Left kidney (tissue), 8 donors: Measurements from ENCODE around the gene RPL11. TPM values are rescaled to one million over a fixed set of nuclear protein-coding genes. Genes with fewer than 3 reads are reported as not detected.
"Not testable (repeated sequence)": the region's sequence is repeated elsewhere in the genome, so short reads cannot be mapped to it uniquely, and the experiment has no call there.

Source experiments
- DNase-seq: peaks from one replicate; pipeline ENCODE4 v3.0.0-alpha.2; 2013
- long read RNA-seq, 8 donors: transcript quantifications; one replicate each; lab custom pipeline, GENCODE V29; 2026
- polyA plus RNA-seq: library from polyadenylated mRNA; unstranded; fragments of 120-200 nt; gene quantifications from one replicate; pipeline ENCODE4 v1.2.1, GENCODE V29; 2013; ENCODE audit not compliant: insufficient read length

RPL11 gene
- 2,201 TPM for polyA plus RNA-seq
- long read RNA-seq, donor 1, transcript RPL11-201 (6 exons, 660 nt): minor isoform, 149 of 2,636 reads
- long read RNA-seq, donor 1, transcript RPL11-205 (4 exons, 539 nt): minor isoform, 22 of 2,636 reads
- long read RNA-seq, donor 1, transcript RPL11-206 (6 exons, 1,017 nt): major isoform, 1,063 of 2,636 reads
- long read RNA-seq, donor 1, transcript RPL11-203 (5 exons, 879 nt): minor isoform, 275 of 2,636 reads
- long read RNA-seq, donor 1, partial matches to known transcripts: 1,048 of 2,636 reads
- long read RNA-seq, donor 1, other reads (novel, unspliced or antisense): 78 of 2,636 reads
- long read RNA-seq, donor 2, transcript RPL11-206 (6 exons, 1,017 nt): major isoform, 898 of 1,942 reads
- long read RNA-seq, donor 2, transcript RPL11-201 (6 exons, 660 nt): minor isoform, 112 of 1,942 reads
- long read RNA-seq, donor 2, transcript RPL11-203 (5 exons, 879 nt): minor isoform, 204 of 1,942 reads
- long read RNA-seq, donor 2, transcript RPL11-205 (4 exons, 539 nt): minor isoform, 14 of 1,942 reads
- long read RNA-seq, donor 2, partial matches to known transcripts: 649 of 1,942 reads
- long read RNA-seq, donor 2, other reads (novel, unspliced or antisense): 64 of 1,942 reads
- long read RNA-seq, donor 3, transcript RPL11-205 (4 exons, 539 nt): minor isoform, 15 of 1,699 reads
- long read RNA-seq, donor 3, transcript RPL11-203 (5 exons, 879 nt): minor isoform, 180 of 1,699 reads
- long read RNA-seq, donor 3, transcript RPL11-206 (6 exons, 1,017 nt): major isoform, 734 of 1,699 reads
- long read RNA-seq, donor 3, transcript RPL11-201 (6 exons, 660 nt): minor isoform, 109 of 1,699 reads
- long read RNA-seq, donor 3, partial matches to known transcripts: 611 of 1,699 reads
- long read RNA-seq, donor 3, other reads (novel, unspliced or antisense): 49 of 1,699 reads
- long read RNA-seq, donor 4, transcript RPL11-203 (5 exons, 879 nt): minor isoform, 33 of 580 reads
- long read RNA-seq, donor 4, transcript RPL11-201 (6 exons, 660 nt): minor isoform, 25 of 580 reads
- long read RNA-seq, donor 4, transcript RPL11-206 (6 exons, 1,017 nt): major isoform, 173 of 580 reads
- long read RNA-seq, donor 4, partial matches to known transcripts: 337 of 580 reads
- long read RNA-seq, donor 4, other reads (novel, unspliced or antisense): 8 of 580 reads
- long read RNA-seq, donor 5, transcript RPL11-203 (5 exons, 879 nt): minor isoform, 413 of 4,122 reads
- long read RNA-seq, donor 5, transcript RPL11-205 (4 exons, 539 nt): minor isoform, 26 of 4,122 reads
- long read RNA-seq, donor 5, transcript RPL11-206 (6 exons, 1,017 nt): major isoform, 2,120 of 4,122 reads
- long read RNA-seq, donor 5, transcript RPL11-201 (6 exons, 660 nt): minor isoform, 274 of 4,122 reads
- long read RNA-seq, donor 5, partial matches to known transcripts: 1,090 of 4,122 reads
- long read RNA-seq, donor 5, other reads (novel, unspliced or antisense): 198 of 4,122 reads
- long read RNA-seq, donor 6, transcript RPL11-203 (5 exons, 879 nt): minor isoform, 259 of 2,990 reads
- long read RNA-seq, donor 6, transcript RPL11-206 (6 exons, 1,017 nt): major isoform, 1,127 of 2,990 reads
- long read RNA-seq, donor 6, transcript RPL11-201 (6 exons, 660 nt): minor isoform, 155 of 2,990 reads
- long read RNA-seq, donor 6, transcript RPL11-205 (4 exons, 539 nt): minor isoform, 22 of 2,990 reads
- long read RNA-seq, donor 6, partial matches to known transcripts: 1,341 of 2,990 reads
- long read RNA-seq, donor 6, other reads (novel, unspliced or antisense): 85 of 2,990 reads
- long read RNA-seq, donor 7, transcript RPL11-205 (4 exons, 539 nt): minor isoform, 27 of 3,490 reads
- long read RNA-seq, donor 7, transcript RPL11-206 (6 exons, 1,017 nt): major isoform, 1,529 of 3,490 reads
- long read RNA-seq, donor 7, transcript RPL11-201 (6 exons, 660 nt): minor isoform, 229 of 3,490 reads
- long read RNA-seq, donor 7, transcript RPL11-203 (5 exons, 879 nt): minor isoform, 292 of 3,490 reads
- long read RNA-seq, donor 7, partial matches to known transcripts: 1,274 of 3,490 reads
- long read RNA-seq, donor 7, other reads (novel, unspliced or antisense): 136 of 3,490 reads
- long read RNA-seq, donor 8, transcript RPL11-201 (6 exons, 660 nt): minor isoform, 53 of 923 reads
- long read RNA-seq, donor 8, transcript RPL11-203 (5 exons, 879 nt): minor isoform, 119 of 923 reads
- long read RNA-seq, donor 8, transcript RPL11-205 (4 exons, 539 nt): minor isoform, 13 of 923 reads
- long read RNA-seq, donor 8, transcript RPL11-206 (6 exons, 1,017 nt): major isoform, 418 of 923 reads
- long read RNA-seq, donor 8, partial matches to known transcripts: 291 of 923 reads
- long read RNA-seq, donor 8, other reads (novel, unspliced or antisense): 28 of 923 reads

- peak; percentile 94 for DNase-seq
Observed at GRCh38 chr1:23691499-23692307, at the start of gene RPL11. TSS of gene RPL11 (plus strand) at chr1:23691806. CDS start at chr1:23691824, 18 bp downstream.

GRCh38 chr1:23643736-23644554 is 47.7 kb upstream of the RPL11 start:
- DNase-seq: peak; percentile 75

DNA sequence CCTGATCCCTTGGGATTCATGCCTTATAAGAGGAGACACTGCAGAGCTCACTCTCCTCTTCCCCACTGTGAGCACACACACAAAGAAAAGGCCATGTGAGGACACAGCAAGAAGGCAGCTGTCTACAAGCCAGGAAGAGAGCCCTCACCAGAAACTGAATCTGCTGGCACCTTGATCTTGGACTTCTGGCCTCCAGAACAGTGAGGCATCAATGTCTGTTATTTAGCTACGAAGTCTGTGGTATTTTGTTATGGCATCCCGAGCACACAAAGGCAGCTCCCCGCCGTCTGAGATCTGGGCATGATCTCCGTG is 47.1 kb upstream of the RPL11 start:
- DNase-seq: no peak

GRCh38 chr1:23645338-23645737 is 46.3 kb upstream of the RPL11 start:
- DNase-seq: no peak

DNA sequence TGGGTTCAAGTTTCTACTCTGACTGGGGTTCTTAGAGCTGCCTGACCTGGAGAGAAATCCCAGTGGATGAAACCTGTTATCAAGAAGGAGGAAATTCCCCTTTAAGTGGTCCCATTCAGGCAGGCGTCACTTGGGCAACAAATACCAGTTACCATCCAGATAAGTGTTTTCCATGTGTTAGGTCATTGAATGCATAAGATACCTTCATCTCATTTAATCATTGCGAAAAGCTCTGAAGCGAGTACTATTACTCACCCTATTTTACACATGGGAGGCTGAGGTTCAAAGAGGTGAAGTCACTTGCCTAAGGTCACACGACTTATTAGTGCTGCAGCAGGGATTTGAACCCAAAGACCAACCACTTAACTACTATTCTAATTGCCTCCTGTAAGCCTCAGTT is 45.5 kb upstream of the RPL11 start:
- no peak for DNase-seq

GRCh38 chr1:23646541-23646940 is 45.1 kb upstream of the RPL11 start:
- no peak for DNase-seq

- no peak for DNase-seq
Observed at GRCh38 chr1:23648576-23648975, 43.0 kb upstream of the RPL11 start.

DNA sequence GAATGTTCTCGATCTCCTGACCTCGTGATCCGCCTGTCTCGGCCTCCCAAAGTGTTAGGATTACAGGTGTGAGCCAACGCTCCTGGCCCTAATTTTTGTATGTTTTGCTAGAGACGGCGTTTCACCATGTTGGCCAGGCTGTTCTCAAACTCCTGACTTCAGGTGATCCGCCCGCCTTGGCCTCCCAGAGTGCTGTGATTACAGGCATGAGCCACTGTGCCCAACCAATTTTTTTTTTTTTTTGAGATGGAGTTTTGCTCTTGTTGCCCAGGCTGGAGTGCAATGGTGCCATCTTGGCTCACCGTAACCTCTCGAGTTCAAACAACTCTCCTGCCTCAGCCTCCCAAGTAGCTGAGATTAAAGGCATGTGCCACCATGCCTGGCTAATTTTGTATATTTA is 42.4 kb upstream of the RPL11 start:
- not testable (repeated sequence) for DNase-seq

DNA sequence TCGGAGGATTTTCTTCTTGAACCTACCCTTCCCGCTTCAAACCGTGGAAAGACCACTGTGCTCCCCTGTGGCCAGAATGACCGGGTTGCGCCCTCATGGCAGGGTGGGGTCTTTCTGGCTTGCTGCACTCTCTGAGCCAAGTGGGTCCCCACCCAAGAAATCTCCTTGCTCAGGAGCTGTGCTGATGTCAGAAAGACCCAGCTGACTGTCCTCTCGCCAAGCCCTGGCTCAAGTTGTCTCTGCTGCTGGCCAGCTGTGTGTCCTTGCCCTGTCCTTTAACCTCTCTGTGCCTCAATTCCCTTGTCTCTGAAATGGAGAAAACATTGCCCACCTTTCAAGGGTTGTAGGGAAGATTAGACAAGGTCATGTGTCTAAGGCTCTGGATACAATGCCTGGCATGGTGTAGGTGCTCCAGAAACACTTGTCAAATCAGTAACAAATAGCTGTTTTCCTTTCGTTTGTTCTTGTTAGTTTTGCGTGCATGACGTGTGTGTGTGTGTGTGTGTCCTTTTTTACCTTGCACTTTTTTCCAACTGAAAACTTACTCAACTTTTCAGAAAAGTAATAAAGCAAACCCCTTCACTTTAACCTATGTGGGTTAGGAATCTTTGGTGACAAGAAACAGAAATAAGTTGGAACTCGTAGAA is 41.1 kb upstream of the RPL11 start:
- DNase-seq: no peak

GRCh38 chr1:23651069-23651808 is 40.4 kb upstream of the RPL11 start:
- no peak for DNase-seq

GRCh38 chr1:23657659-23658275 is 33.8 kb upstream of the RPL11 start:
- no peak for DNase-seq

GRCh38 chr1:23660671-23661070 is 30.9 kb upstream of the RPL11 start:
- DNase-seq: no peak

- DNase-seq: no peak
Observed at GRCh38 chr1:23661887-23662286, 29.7 kb upstream of the RPL11 start.

- DNase-seq: peak; percentile 35
Observed at GRCh38 chr1:23664837-23665795, 26.5 kb upstream of the RPL11 start.

DNA sequence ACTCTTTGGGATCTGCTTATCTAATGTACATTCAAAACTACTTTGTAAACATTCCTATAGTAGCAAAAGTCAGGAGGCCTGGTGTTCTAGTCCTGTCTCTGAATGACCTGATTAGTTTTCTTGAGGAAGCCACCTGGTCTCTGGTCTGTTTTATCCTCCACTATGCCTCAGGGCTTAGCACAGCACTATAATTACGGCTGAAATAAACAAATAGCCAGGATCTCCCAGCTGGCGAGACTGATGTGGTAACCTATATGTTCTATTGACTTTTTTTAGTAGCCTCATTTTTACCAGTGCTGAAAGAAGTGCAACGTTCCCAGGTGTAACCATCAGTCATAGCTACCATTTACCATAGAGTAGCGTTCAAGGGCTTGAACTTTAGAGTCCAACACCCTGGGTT is 24.2 kb upstream of the RPL11 start:
- DNase-seq: no peak
